Skeletal muscle cell (primary cell): ENCODE results near the gene IGIP.

Experiments used
- DNase-seq: peaks from one replicate; pipeline ENCODE4 v3.0.0-alpha.2; 2010; ENCODE audit warnings: low read depth
- H3K4me3 ChIP-seq: 2 replicates; pipeline ENCODE4 v1.5.1; 2011; ENCODE audit warnings: low read depth, mild to moderate bottlenecking, control low read depth, low read length, moderate library complexity

The IGIP gene

DNA sequence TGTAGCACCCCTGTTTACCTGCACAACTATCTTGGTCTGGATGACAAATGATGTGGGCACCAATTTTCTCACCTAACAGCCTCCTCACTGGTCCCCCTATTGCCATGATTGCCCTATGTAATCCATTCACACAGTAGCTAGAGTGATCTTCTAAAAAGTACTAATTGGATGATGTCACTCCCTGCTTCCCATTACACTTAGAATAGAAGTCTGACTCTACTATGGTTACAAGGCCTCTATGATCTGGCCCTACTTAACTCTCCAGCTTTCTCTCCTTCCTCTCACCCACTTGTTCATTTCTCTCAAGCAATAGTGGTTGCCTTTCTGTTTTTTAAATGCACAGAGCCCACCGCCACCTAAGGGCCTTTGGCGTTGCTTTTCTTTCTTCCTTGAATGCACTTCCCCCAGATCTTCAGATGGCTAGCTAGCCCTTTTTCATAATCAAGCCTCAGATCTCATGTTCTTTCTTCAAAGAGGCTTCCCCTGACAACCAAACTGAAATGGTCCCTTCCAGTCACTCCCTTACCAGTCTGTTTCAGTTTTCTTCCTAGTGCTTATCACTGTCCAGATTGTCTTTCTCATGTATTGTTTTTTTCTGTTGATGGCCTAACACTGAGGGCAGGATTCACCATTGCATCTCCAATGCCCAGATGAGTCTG lies 8.7 kb downstream of the IGIP start:
- H3K4me3 ChIP-seq: no peak overlapping the region
- DNase-seq: no peak

DNA sequence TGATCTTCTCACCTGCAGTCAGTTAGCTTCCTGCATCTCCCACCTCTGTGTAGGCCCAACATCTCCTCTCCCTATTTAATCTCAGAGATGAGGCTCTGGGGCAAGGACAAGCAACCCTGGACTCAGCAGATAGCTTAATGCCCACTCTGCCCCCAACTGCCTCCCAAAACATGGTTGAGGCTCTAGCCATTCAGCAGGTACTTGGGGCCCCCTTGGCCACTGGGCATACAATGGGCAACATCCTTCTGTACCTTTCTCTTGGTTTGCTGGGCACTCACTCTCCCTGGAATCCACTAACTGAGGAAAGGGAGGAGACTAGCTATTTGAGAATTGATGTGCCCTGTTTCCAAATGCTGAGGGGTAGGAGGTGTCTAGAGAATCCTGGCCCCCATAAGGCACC lies 9.4 kb downstream of the IGIP start:
- DNase-seq: no peak
- no peak overlapping the region for H3K4me3 ChIP-seq

GRCh38 chr5:140136624-140137023 lies 10.9 kb downstream of the IGIP start:
- DNase-seq: no peak
- no peak overlapping the region for H3K4me3 ChIP-seq

GRCh38 chr5:140140435-140140834 lies 14.7 kb downstream of the IGIP start:
- no peak overlapping the region for H3K4me3 ChIP-seq
- DNase-seq: no peak

- H3K4me3 ChIP-seq: no peak overlapping the region
- DNase-seq: no peak
These were observed 15.5 kb downstream of the IGIP start for GRCh38 chr5:140141241-140141640.

- H3K4me3 ChIP-seq: no peak overlapping the region
- DNase-seq: no peak
These were observed 16.5 kb downstream of the IGIP start for GRCh38 chr5:140142246-140142645.

GRCh38 chr5:140142856-140143255 lies 17.1 kb downstream of the IGIP start:
- no peak for DNase-seq
- H3K4me3 ChIP-seq: no peak overlapping the region

DNA sequence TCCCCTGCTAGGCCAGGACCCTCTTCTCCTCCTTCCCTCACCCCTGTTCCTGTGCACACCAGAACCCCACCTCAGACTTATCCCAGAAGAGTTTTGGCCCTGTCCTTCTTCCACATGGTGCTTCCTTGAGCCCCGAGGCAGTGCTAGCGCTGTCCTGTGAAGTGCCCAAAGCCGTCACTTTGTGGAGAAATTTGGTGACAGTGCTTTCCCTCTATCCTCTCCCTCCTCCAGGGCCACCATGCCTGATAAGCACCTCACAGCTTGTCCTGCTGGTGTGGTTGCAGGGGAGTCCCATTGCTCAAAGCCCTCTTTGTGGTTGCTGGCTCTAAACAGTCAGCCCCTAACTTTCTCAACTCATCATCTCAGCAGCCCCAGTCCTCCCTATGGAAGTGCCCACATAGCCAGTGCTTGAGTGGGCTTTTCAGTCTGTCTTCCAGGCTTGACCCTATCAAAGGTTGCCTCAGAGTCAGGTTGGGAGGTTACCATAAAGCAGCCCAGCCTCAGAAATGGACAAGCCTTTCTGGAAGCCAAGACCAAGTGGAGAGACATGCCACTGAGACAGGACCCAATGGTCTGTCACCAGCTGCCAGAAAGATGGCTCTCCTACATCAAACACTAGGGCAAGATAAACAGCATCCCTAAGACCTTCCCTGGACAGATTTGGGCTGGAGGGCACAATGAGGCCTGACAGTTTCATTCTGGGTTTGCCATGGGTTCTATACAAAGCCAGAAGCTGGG lies 18.0 kb downstream of the IGIP start:
- DNase-seq: no peak
- no peak overlapping the region for H3K4me3 ChIP-seq

DNA sequence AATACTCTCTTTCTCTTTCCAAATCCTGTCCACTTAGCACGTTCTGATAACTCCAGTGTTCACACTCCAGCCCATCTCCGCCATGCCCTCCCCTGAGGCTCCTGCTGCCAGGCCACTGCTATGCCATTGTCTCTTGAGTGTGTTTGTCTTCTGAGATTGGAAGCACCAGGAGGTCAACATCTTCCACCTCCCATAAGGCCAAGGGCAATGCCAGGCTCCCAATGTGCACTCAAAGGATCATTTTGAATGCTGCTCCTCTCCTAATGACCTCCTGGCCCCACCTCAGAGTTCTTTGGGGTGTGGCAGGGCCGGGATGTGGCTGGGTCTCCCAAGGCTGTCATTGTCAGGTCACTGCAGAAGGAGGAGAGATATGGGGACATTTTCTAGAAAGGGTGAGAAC lies 19.5 kb downstream of the IGIP start:
- no peak overlapping the region for H3K4me3 ChIP-seq

GRCh38 chr5:140145818-140146522 lies 20.2 kb downstream of the IGIP start:
- H3K4me3 ChIP-seq: peak overlapping the region; percentile 40
- no peak for DNase-seq

More for the DNA sequence above, 19.5 kb downstream of the IGIP start:
- DNase-seq: no peak

GRCh38 chr5:140146523-140146842 lies 20.7 kb downstream of the IGIP start:
- peak overlapping the region; percentile 40 for H3K4me3 ChIP-seq
- no peak for DNase-seq

- no peak for DNase-seq
- no peak overlapping the region for H3K4me3 ChIP-seq
These were observed 21.7 kb downstream of the IGIP start for GRCh38 chr5:140147460-140147859.

- DNase-seq: no peak
- H3K4me3 ChIP-seq: no peak overlapping the region
These were observed 22.8 kb downstream of the IGIP start for GRCh38 chr5:140148508-140148907.

GRCh38 chr5:140150201-140150600 lies 24.5 kb downstream of the IGIP start:
- no peak for DNase-seq
- no peak overlapping the region for H3K4me3 ChIP-seq

DNA sequence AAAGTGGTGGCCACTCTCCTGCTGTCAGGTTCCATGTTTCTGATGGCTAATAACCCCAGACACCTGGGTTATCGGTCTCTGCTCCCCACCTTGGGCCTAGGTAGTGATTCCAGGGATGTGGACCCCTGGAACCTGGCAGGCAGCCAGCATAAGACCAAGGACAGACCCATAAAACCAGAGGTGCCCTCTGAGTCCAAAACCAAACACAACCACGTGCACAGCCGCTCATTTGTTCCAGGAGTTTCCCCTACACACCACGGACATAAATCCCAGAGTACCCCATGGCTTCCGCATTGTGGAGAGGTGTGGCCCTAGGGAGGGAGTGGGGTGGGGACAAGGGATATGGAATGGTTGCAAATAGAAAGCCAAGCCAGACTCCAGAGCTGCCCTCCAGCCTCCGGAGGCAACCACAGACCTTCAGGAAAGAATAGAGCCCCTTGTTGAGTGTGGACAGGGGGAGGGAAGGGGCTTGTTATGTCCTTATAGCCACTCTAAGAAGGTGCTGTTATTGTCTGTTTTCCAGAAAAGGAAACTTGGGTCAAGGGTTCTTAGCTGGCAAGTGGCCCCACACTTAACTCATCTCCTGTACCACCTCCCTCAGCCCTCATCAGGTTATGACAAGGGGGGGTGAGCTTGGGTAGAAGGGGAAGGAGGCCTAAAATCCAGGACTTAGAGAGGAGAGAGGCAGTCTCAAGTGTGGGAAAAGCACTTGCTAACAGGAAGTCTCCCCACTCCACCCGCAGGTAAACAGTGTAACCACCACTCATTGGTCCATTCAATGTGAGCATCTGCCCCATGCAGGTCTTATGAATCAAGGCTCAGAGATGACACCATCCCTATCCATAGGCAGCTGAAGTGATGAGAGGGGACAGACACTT lies 25.6 kb downstream of the IGIP start:
- no peak overlapping the region for H3K4me3 ChIP-seq
- no peak for DNase-seq

DNA sequence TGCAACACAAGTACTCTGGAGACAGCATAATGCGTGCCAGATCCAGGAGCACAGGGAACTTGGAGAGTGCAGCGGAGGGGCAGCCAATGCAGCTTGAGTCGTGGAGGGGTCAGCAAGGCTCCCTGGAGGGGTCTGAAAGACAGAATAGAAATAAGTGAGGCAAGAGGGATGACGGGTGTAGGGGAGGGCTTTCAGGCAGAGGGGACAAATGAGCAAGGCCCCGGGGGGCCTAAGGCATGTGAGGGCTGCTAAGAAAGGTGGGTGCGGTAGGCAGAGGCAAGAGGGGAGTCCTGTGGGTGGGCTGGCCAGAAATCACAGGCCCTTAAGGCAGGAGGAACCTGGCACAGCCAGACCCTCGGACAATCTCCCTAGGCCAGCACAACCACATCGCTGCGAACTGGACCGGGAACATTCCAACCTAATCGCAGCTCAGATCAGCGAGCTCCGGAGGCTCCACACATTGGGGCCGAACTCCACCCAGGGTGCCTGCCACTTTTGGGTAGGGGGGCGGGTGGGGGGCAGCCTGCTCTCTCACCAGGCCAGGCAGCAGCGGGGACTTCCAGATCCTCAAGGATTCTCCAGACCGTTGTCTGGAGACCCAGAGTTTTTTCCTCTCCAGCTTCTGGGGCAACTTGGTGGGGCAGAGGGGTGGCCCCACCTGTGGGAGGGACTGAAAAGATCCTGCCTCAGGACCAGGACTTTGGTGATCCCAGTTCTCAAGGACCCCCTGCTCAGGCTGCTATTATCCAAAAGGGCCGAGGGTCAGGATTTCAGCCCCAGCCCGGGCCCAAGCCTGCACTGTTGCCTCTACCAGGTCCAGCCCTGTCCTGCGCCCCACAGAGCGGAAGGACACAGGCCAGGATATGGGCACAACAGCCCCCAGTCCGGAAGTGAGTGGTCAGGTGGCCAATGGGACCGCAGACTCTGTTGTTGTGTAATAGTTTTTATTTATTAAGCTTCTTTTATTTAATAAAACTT lies 26.6 kb downstream of the IGIP start:
- no peak for DNase-seq
- H3K4me3 ChIP-seq: no peak overlapping the region

- DNase-seq: no peak
- H3K4me3 ChIP-seq: no peak overlapping the region
These were observed 27.5 kb downstream of the IGIP start for GRCh38 chr5:140153255-140153654.

GRCh38 chr5:140153905-140154304 lies 28.2 kb downstream of the IGIP start:
- H3K4me3 ChIP-seq: no peak overlapping the region
- no peak for DNase-seq
